OCI-LY1 (cell line): ENCODE results near the gene IDE.

Source experiments
- H2AFZ ChIP-seq: fragments of 200-600 bp; sonication (generic), shearing (Covaris generic); 2 replicates; pipeline ENCODE4 v1.6.0; 2014; ENCODE audit warnings: antibody characterized with exemption, mild to moderate bottlenecking, low read length
- H3F3A ChIP-seq: fragments of 200-600 bp; sonication (generic), shearing (Covaris generic); 2 replicates; pipeline ENCODE4 v1.6.0; 2014; ENCODE audit warnings: mild to moderate bottlenecking, antibody characterized with exemption, low read length, moderate library complexity; ENCODE audit not compliant: insufficient read depth
- H3K27ac ChIP-seq: fragments of 200-600 bp; sonication (generic); 2 replicates; pipeline ENCODE4 v1.5.1; 2014; ENCODE audit warnings: low read length, mixed run types, mild to moderate bottlenecking, low read depth; ENCODE audit not compliant: poor library complexity, severe bottlenecking
- H3K27me3 ChIP-seq: fragments of 200-600 bp; sonication (generic); 2 replicates; pipeline ENCODE4 v1.6.0; 2014; ENCODE audit warnings: antibody characterized with exemption, mild to moderate bottlenecking, low read length, moderate library complexity; ENCODE audit not compliant: insufficient read depth
- H3K36me3 ChIP-seq: fragments of 200-600 bp; sonication (generic); 2 replicates; pipeline ENCODE4 v1.6.1; 2014; ENCODE audit warnings: mild to moderate bottlenecking, antibody characterized with exemption, low read length, moderate library complexity, mixed read lengths; ENCODE audit not compliant: insufficient read depth
- H3K4me1 ChIP-seq: fragments of 200-600 bp; sonication (generic); 2 replicates; pipeline ENCODE4 v1.5.1; 2014; ENCODE audit warnings: mild to moderate bottlenecking, low read length, moderate library complexity; ENCODE audit not compliant: insufficient read depth, severe bottlenecking
- H3K4me2 ChIP-seq: fragments of 200-600 bp; sonication (generic), shearing (Covaris generic); 2 replicates; pipeline ENCODE4 v1.6.1; 2014; ENCODE audit warnings: low read length
- H3K4me3 ChIP-seq: fragments of 200-600 bp; sonication (generic); 2 replicates; pipeline ENCODE4 v1.5.1; 2014; ENCODE audit warnings: low read length, low read depth, mild to moderate bottlenecking, mixed read lengths; ENCODE audit not compliant: poor library complexity, severe bottlenecking
- H3K79me2 ChIP-seq: fragments of 200-600 bp; shearing (Covaris generic); 2 replicates; pipeline ENCODE4 v1.6.1; 2016; ENCODE audit warnings: mixed run types, low read length, mixed read lengths; ENCODE audit not compliant: insufficient read depth
- H3K9ac ChIP-seq: fragments of 200-600 bp; sonication (generic), shearing (Covaris generic); 2 replicates; pipeline ENCODE4 v1.6.1; 2014; ENCODE audit warnings: mild to moderate bottlenecking, low read length, mixed read lengths
- H3K9me2 ChIP-seq: fragments of 200-600 bp; sonication (generic), shearing (Covaris generic); 2 replicates; pipeline ENCODE4 v1.6.1; 2014; ENCODE audit warnings: low read depth, mild to moderate bottlenecking, low read length, mixed read lengths
- H3K9me3 ChIP-seq: fragments of 200-600 bp; shearing (Covaris generic); 2 replicates; pipeline ENCODE4 v1.6.1; 2014; ENCODE audit warnings: low read length, mixed read lengths
- H4K20me1 ChIP-seq: fragments of 200-600 bp; sonication (generic), shearing (Covaris generic); 2 replicates; pipeline ENCODE4 v1.6.0; 2016; ENCODE audit warnings: mild to moderate bottlenecking, low read length; ENCODE audit not compliant: insufficient read depth
- EZH2 ChIP-seq: fragments of 200-600 bp; sonication (generic), shearing (Covaris generic); IDR thresholded peaks from 2 replicates; pipeline ENCODE4 v1.8.0; 2017; ENCODE audit warnings: borderline replicate concordance, mixed run types, mild to moderate bottlenecking, antibody characterized with exemption, low read length, moderate library complexity, mixed read lengths
- TF ChIP-seq, protein P1 (sequence below): fragments of 200-600 bp; sonication (generic), shearing (Covaris generic); IDR thresholded peaks from 2 replicates; pipeline ENCODE4 v1.5.1; 2017; ENCODE audit warnings: mild to moderate bottlenecking, antibody characterized with exemption, low read length, moderate library complexity, mixed read lengths

The IDE gene

DNA sequence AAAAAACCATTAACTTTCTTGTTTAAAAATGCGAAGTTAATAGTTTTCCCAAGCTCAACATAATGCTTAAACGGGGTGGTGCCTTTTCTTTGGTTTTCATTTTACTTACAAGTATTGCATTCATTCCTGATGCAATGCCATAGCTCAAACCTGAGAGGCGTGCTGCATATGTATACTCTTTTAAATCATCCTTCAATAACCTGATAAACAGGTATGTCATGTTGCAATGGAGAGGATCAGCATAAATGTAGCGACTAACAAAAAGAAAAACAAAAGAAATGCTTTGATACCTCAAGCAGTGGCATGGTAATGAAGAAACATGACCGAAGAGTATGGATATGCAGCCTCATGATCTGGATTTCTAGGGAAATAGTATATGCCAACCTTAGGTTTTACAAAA, 95.4 kb downstream of the IDE start:
- no peaks in the 10 kb centered on the region for H3F3A ChIP-seq
- H3K4me1 ChIP-seq = no peaks in the 10 kb centered on the region
- no peak overlapping the region for H2AFZ ChIP-seq
- no peak overlapping the region for H3K4me2 ChIP-seq
- TF ChIP-seq, protein P1, sequence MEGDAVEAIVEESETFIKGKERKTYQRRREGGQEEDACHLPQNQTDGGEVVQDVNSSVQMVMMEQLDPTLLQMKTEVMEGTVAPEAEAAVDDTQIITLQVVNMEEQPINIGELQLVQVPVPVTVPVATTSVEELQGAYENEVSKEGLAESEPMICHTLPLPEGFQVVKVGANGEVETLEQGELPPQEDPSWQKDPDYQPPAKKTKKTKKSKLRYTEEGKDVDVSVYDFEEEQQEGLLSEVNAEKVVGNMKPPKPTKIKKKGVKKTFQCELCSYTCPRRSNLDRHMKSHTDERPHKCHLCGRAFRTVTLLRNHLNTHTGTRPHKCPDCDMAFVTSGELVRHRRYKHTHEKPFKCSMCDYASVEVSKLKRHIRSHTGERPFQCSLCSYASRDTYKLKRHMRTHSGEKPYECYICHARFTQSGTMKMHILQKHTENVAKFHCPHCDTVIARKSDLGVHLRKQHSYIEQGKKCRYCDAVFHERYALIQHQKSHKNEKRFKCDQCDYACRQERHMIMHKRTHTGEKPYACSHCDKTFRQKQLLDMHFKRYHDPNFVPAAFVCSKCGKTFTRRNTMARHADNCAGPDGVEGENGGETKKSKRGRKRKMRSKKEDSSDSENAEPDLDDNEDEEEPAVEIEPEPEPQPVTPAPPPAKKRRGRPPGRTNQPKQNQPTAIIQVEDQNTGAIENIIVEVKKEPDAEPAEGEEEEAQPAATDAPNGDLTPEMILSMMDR = no peak
- TF ChIP-seq EZH2 = no peak
- H3K9ac ChIP-seq = no peak overlapping the region
- H3K9me2 ChIP-seq = no peaks in the 10 kb centered on the region
- no peaks in the 10 kb centered on the region for H3K27me3 ChIP-seq
- H3K36me3 ChIP-seq = peaks cover 18% of the 10 kb centered on the region; the same call in 1 of the 2 replicates
- H3K9me3 ChIP-seq = no peaks in the 10 kb centered on the region
- H4K20me1 ChIP-seq = no peaks in the 10 kb centered on the region
- no peak overlapping the region for H3K4me3 ChIP-seq
- no peak overlapping the region for H3K27ac ChIP-seq
- no peaks in the 10 kb centered on the region for H3K79me2 ChIP-seq

DNA sequence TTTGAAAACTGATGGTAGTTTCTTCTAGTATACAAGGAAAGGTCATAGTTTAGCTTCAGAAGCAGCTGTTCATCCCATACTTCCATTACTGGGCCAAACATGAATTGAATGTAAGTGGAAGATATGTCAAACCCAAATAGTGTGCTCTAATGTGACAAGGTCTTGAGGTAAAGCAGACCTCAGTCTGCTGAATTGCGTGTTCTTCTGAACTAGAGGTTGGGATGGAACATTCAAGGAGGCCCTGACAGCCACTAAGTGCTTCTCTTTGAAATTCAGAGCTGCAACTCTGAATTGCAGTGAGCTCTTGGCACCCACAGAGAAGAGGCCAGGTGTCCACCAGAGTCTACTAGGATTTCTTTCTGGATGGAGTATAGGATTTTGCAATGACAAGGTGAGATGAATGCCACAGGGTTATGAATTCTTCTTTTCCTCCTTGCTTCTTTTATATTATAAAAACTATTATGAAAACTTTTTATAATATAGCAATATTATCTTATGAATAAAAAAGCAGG, 98.5 kb downstream of the IDE start:
- Histone ChIP-seq H3K9me3 (no peaks in the 10 kb centered on the region), H3K27ac (no peak overlapping the region), H3K9ac (no peak overlapping the region), H3K27me3 (no peaks in the 10 kb centered on the region), H2AFZ (no peak overlapping the region), H3F3A (no peaks in the 10 kb centered on the region), H3K79me2 (no peaks in the 10 kb centered on the region), H3K36me3 (peaks cover 18% of the 10 kb centered on the region; the same call in 1 of the 2 replicates), H3K4me3 (no peak overlapping the region), H3K4me1 (no peaks in the 10 kb centered on the region), H3K4me2 (no peak overlapping the region), H4K20me1 (no peaks in the 10 kb centered on the region), H3K9me2 (no peaks in the 10 kb centered on the region)
- TF ChIP-seq, protein P1 = no peak
- TF ChIP-seq EZH2 = no peak

DNA sequence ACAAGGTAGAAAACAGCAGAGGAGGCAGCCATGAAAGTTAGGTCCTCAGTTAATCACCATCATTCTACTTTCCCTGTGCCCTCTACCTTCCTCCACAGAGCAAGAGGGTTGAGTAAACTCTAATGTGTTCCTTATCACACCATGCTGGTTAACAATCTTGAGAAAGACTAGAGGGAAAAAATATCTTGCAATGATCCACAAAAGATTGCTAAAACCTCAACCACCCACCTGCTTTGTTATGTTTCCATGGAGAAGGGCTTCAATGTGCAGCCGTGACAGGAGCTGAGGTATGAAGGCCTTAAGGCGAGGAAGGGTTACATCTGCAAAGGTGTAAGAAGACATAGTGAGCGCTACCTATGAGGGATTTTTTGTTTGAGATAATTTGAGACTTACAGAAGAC, 103.9 kb downstream of the IDE start:
- Histone ChIP-seq H3K9me3 (no peaks in the 10 kb centered on the region), H3K36me3 (peaks cover 20% of the 10 kb centered on the region), H3K9me2 (no peaks in the 10 kb centered on the region), H3K79me2 (no peaks in the 10 kb centered on the region), H3K4me2 (no peak overlapping the region), H3F3A (no peaks in the 10 kb centered on the region), H3K27me3 (no peaks in the 10 kb centered on the region), H2AFZ (no peak overlapping the region), H3K9ac (no peak overlapping the region), H4K20me1 (no peaks in the 10 kb centered on the region), H3K27ac (no peak overlapping the region), H3K4me3 (no peak overlapping the region), H3K4me1 (no peaks in the 10 kb centered on the region)
- TF ChIP-seq, protein P1 = no peak
- TF ChIP-seq EZH2 = no peak
